H9 (cell line): ENCODE results near the gene TNIK. TPM values are rescaled to one million over a fixed set of nuclear protein-coding genes. Genes with fewer than 3 reads are reported as not detected.

Experiments
- DNase-seq: peaks from one replicate; pipeline ENCODE4 v3.0.0-alpha.2; 2017
- H2AFZ ChIP-seq: one replicate; pipeline ENCODE4 v1.6.1; 2013; ENCODE audit warnings: mild to moderate bottlenecking, low read length, control low read depth, moderate library complexity
- H2AK5ac ChIP-seq: 2 replicates; pipeline ENCODE4 v1.6.1; 2013; ENCODE audit warnings: low read length, control low read depth, mixed read lengths; ENCODE audit not compliant: insufficient read length
- H2BK120ac ChIP-seq: one replicate; pipeline ENCODE4 v1.6.1; 2013; ENCODE audit warnings: low read depth, mild to moderate bottlenecking, low read length, control low read depth, inconsistent platforms; ENCODE audit not compliant: poor library complexity, severe bottlenecking
- H2BK12ac ChIP-seq: 2 replicates; pipeline ENCODE4 v1.6.1; 2013; ENCODE audit warnings: low read length, control low read depth, mixed read lengths, low read depth; ENCODE audit not compliant: insufficient read length
- H2BK15ac ChIP-seq: 2 replicates; pipeline ENCODE4 v1.6.1; 2013; ENCODE audit warnings: low read depth, low read length, control low read depth
- H2BK20ac ChIP-seq: one replicate; pipeline ENCODE4 v1.6.1; 2013; ENCODE audit warnings: low read depth, mild to moderate bottlenecking, low read length, control low read depth, inconsistent platforms; ENCODE audit not compliant: poor library complexity, severe bottlenecking
- H2BK5ac ChIP-seq: 2 replicates; pipeline ENCODE4 v1.6.1; 2013; ENCODE audit warnings: low read length, control low read depth, mixed read lengths; ENCODE audit not compliant: insufficient read length
- H3K14ac ChIP-seq: 2 replicates; pipeline ENCODE4 v1.6.1; 2013; ENCODE audit warnings: low read length, control low read depth; ENCODE audit not compliant: insufficient read depth
- H3K18ac ChIP-seq: 2 replicates; pipeline ENCODE4 v1.6.1; 2013; ENCODE audit warnings: low read depth, mild to moderate bottlenecking, mixed read lengths, low read length, control low read depth; ENCODE audit not compliant: insufficient read length
- H3K23ac ChIP-seq: 2 replicates; pipeline ENCODE4 v1.6.1; 2013; ENCODE audit warnings: low read length, control low read depth, mixed read lengths, low read depth; ENCODE audit not compliant: insufficient read length
- H3K23me2 ChIP-seq: 2 replicates; pipeline ENCODE4 v1.6.1; 2013; ENCODE audit warnings: low read depth, mild to moderate bottlenecking, mixed read lengths, low read length, control low read depth; ENCODE audit not compliant: insufficient read length, poor library complexity, severe bottlenecking
- H3K27ac ChIP-seq: 2 replicates; pipeline ENCODE4 v1.5.1; 2013; ENCODE audit warnings: low read length, control low read depth, mixed read lengths, low read depth; ENCODE audit not compliant: insufficient read length
- H3K27me3 ChIP-seq: 2 replicates; pipeline ENCODE4 v1.6.1; 2013; ENCODE audit warnings: low read length, control low read depth, inconsistent platforms; ENCODE audit not compliant: insufficient read depth
- H3K4ac ChIP-seq: 2 replicates; pipeline ENCODE4 v1.6.1; 2013; ENCODE audit warnings: low read depth, mild to moderate bottlenecking, control low read depth, inconsistent platforms, low read length, moderate library complexity
- H3K4me1 ChIP-seq: 2 replicates; pipeline ENCODE4 v1.6.1; 2013; ENCODE audit warnings: low read length, control low read depth, inconsistent platforms; ENCODE audit not compliant: insufficient read depth
- H3K4me2 ChIP-seq: 2 replicates; pipeline ENCODE4 v1.6.1; 2013; ENCODE audit warnings: low read length, control low read depth, mixed read lengths; ENCODE audit not compliant: insufficient read length, insufficient read depth
- H3K56ac ChIP-seq: 2 replicates; pipeline ENCODE4 v1.6.1; 2013; ENCODE audit warnings: low read depth, mild to moderate bottlenecking, mixed read lengths, low read length, control low read depth; ENCODE audit not compliant: insufficient read length
- H3K79me1 ChIP-seq: 2 replicates; pipeline ENCODE4 v1.6.1; 2013; ENCODE audit warnings: low read depth, mild to moderate bottlenecking, moderate library complexity, low read length, control low read depth, inconsistent platforms; ENCODE audit not compliant: insufficient read depth, poor library complexity, severe bottlenecking
- H3K79me2 ChIP-seq: 2 replicates; pipeline ENCODE4 v1.6.1; 2013; ENCODE audit warnings: low read length, control low read depth, inconsistent platforms; ENCODE audit not compliant: insufficient read depth
- H3K9ac ChIP-seq: 2 replicates; pipeline ENCODE4 v1.6.1; 2013; ENCODE audit warnings: low read length, control low read depth, mixed read lengths; ENCODE audit not compliant: insufficient read length; ENCODE audit errors: extremely low read depth
- H3K9me3 ChIP-seq: one replicate; pipeline ENCODE4 v1.6.1; 2013; ENCODE audit warnings: low read depth, low read length, inconsistent platforms; ENCODE audit not compliant: control insufficient read depth
- H3T11ph ChIP-seq: one replicate; pipeline ENCODE4 v1.6.1; 2013; ENCODE audit warnings: mild to moderate bottlenecking, low read length, control low read depth, inconsistent platforms
- H4K20me1 ChIP-seq: one replicate; pipeline ENCODE4 v1.6.1; 2013; ENCODE audit not compliant: control insufficient read depth, insufficient read length, insufficient read depth
- H4K5ac ChIP-seq: 2 replicates; pipeline ENCODE4 v1.6.1; 2013; ENCODE audit warnings: low read depth, mild to moderate bottlenecking, mixed read lengths, low read length, control low read depth; ENCODE audit not compliant: insufficient read length
- H4K8ac ChIP-seq: replicated peaks from 2 replicates; pipeline ENCODE4 v1.6.1; 2013; ENCODE audit warnings: low read length, control low read depth, mixed read lengths, low read depth; ENCODE audit not compliant: insufficient read length
- H4K91ac ChIP-seq: 2 replicates; pipeline ENCODE4 v1.6.1; 2013; ENCODE audit warnings: low read depth, mild to moderate bottlenecking, moderate library complexity, mixed read lengths, low read length, control low read depth; ENCODE audit not compliant: insufficient read length
- H3K27ac Mint-ChIP-seq, 3 experiments: 2 replicates in 2 of 3; 3 replicates in 1 of 3; pipeline ENCODE4 v1.8.0; 2020 to 2021; ENCODE audit warnings: mixed read lengths in 3 of 3, mild to moderate bottlenecking in 1 of 3, moderate library complexity in 1 of 3
- H3K27me3 Mint-ChIP-seq: 2 replicates; pipeline ENCODE4 v1.8.0; 2021; ENCODE audit warnings: low read depth, mild to moderate bottlenecking, moderate library complexity, mixed read lengths
- H3K36me3 Mint-ChIP-seq, 3 experiments: 2 replicates in 2 of 3; 3 replicates in 1 of 3; pipeline ENCODE4 v1.8.0; 2020 to 2021; ENCODE audit warnings: low read depth in 3 of 3, mixed read lengths in 3 of 3; ENCODE audit not compliant: insufficient read depth in 1 of 3
- H3K4me1 Mint-ChIP-seq, 2 experiments: 2 replicates each; pipeline ENCODE4 v1.8.0; 2020; ENCODE audit warnings: mixed read lengths in 2 of 2
- H3K4me3 Mint-ChIP-seq, 2 experiments: 2 replicates in 1 of 2; 3 replicates in 1 of 2; pipeline ENCODE4 v1.8.0; 2020 to 2021; ENCODE audit warnings: mild to moderate bottlenecking in 2 of 2, mixed read lengths in 2 of 2, moderate library complexity in 1 of 2
- H3K9me3 Mint-ChIP-seq, 2 experiments: 2 replicates in 1 of 2; 3 replicates in 1 of 2; pipeline ENCODE4 v1.8.0; 2020; ENCODE audit warnings: mild to moderate bottlenecking in 2 of 2, mixed read lengths in 2 of 2, moderate library complexity in 1 of 2
- WGBS: extraction: QIAGEN DNeasy Blood & Tissue Kit; methylation state at CpG from one replicate; pipeline ENCODE4 v1.1.7; 2013; ENCODE audit warnings: missing lambda C conversion rate, low lambda C conversion rate, mixed read lengths; ENCODE audit not compliant: insufficient read length; ENCODE audit errors: extremely low coverage; 5-methylcytosine and 5-hydroxymethylcytosine counted together
- total RNA-seq: library from RNA; stranded (reverse); gene quantifications from 2 replicates; pipeline ENCODE4 v1.2.1, GENCODE V29; 2021
- TF ChIP-seq, protein P1 (sequence below): fragments of 200-600 bp; sonication (generic); conservative IDR thresholded peaks from 3 replicates; pipeline ENCODE4 v1.8.0; 2021; ENCODE audit warnings: antibody characterized with exemption, mild to moderate bottlenecking

TNIK gene
- total RNA-seq, 1 experiment from 2014 or later = 15.9 TPM

DNA sequence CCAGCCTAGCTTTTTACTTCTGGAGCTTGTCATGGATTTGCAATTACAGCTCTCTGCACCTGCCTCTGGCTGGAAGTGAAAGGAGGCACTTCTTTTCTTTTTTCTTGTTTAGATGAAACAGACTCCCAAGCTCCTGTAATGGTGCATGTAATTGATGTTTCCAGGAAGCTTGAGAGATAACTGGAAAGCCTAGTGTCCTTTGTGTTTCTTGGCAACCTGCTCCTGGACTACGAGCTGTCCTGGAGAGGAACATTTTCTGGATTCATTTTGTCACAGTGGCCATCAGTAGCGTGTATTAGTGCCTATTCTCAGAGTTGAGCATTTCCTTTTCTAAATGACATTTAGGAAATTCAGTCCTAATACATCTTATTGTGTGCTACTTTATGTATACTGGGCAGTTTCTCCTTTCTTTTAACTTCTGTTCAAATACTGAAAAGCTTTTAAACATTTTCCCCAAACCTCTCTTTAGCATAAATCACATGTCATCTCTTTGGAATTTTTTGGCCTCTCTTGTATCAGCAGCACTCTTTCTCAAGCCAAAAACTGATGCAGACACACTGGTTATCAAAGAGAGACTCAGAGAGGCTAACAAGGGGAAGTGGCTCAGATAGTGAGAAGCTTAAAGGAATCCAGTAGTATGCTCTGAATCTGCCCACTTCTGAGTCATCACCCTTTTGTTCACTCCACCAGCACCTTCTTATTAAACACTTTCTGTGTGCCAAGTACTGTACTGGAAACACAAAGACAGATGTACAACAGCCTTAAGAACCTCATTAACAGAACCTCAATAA lies 371.0 kb downstream of the TNIK start:
- Histone ChIP-seq H3K27me3 (no peaks in the 10 kb centered on the region), H3K9ac (no peak overlapping the region), H3K79me1 (no peaks in the 10 kb centered on the region), H4K20me1 (no peaks in the 10 kb centered on the region), H4K8ac (no peak overlapping the region), H2AK5ac (no peak overlapping the region), H2BK15ac (no peak overlapping the region), H3K4me1 (no peaks in the 10 kb centered on the region; the same call in 1 of the 2 replicates), H3K14ac (no peak overlapping the region), H4K91ac (no peak overlapping the region), H2BK120ac (no peak overlapping the region), H3K9me3 (no peaks in the 10 kb centered on the region), H3K79me2 (no peaks in the 10 kb centered on the region), H3K4ac (no peak overlapping the region), H2BK12ac (no peak overlapping the region), H2BK20ac (no peak overlapping the region), H3K23me2 (no peaks in the 10 kb centered on the region), H3K27ac (no peak overlapping the region), H4K5ac (no peak overlapping the region), H3K23ac (no peak overlapping the region), H3K56ac (no peak overlapping the region), H3K4me2 (no peak overlapping the region), H3T11ph (no peak overlapping the region), H2AFZ (no peak overlapping the region), H3K18ac (no peak overlapping the region), H2BK5ac (no peak overlapping the region)
- no CpG with 5 or more reads among the region's 2 CpGs for WGBS
- H3K4me3 Mint-ChIP-seq = no peak overlapping the region
- DNase-seq = no peak
- H3K36me3 Mint-ChIP-seq = peaks cover 0 to 2% (median 0%) of the 10 kb centered on the region in 3 experiments; a peak in 1 of 7 replicates
- no peaks in the 10 kb centered on the region for H3K27me3 Mint-ChIP-seq
- TF ChIP-seq, protein P1, sequence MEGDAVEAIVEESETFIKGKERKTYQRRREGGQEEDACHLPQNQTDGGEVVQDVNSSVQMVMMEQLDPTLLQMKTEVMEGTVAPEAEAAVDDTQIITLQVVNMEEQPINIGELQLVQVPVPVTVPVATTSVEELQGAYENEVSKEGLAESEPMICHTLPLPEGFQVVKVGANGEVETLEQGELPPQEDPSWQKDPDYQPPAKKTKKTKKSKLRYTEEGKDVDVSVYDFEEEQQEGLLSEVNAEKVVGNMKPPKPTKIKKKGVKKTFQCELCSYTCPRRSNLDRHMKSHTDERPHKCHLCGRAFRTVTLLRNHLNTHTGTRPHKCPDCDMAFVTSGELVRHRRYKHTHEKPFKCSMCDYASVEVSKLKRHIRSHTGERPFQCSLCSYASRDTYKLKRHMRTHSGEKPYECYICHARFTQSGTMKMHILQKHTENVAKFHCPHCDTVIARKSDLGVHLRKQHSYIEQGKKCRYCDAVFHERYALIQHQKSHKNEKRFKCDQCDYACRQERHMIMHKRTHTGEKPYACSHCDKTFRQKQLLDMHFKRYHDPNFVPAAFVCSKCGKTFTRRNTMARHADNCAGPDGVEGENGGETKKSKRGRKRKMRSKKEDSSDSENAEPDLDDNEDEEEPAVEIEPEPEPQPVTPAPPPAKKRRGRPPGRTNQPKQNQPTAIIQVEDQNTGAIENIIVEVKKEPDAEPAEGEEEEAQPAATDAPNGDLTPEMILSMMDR = no peak
- H3K27ac Mint-ChIP-seq = no peak overlapping the region
- H3K4me1 Mint-ChIP-seq = peaks cover 0 to 2% of the 10 kb centered on the region in 2 experiments; a peak in 1 of 4 replicates
- no peaks in the 10 kb centered on the region for H3K9me3 Mint-ChIP-seq
